Fibroblast of the aortic adventitia (primary cell): ENCODE data around the gene PRKCB. TPM values are rescaled to one million over a fixed set of nuclear protein-coding genes. Genes with fewer than 3 reads are reported as not detected.

Experiments
- DNase-seq: peaks from one replicate; pipeline ENCODE4 v3.0.0-alpha.2; 2010; ENCODE audit warnings: low read depth
- H3K4me3 ChIP-seq: 2 replicates; pipeline ENCODE4 v1.5.1; 2011; ENCODE audit warnings: low read depth, mild to moderate bottlenecking, control low read depth, low read length, moderate library complexity
- total RNA-seq: library from RNA; depleted of rRNA; stranded (reverse); fragments of >200 nt; gene quantifications from 2 replicates; pipeline ENCODE4 v1.2.3, GENCODE V29; 2012; ENCODE audit warnings: low replicate concordance
- TF ChIP-seq, protein P1 (sequence below): IDR thresholded peaks from 2 replicates; pipeline ENCODE4 v1.5.1; 2011; ENCODE audit warnings: mild to moderate bottlenecking, low read length, control low read depth, inconsistent platforms; ENCODE audit not compliant: insufficient read depth

The PRKCB gene
- total RNA-seq, 1 donor: not detected

DNA sequence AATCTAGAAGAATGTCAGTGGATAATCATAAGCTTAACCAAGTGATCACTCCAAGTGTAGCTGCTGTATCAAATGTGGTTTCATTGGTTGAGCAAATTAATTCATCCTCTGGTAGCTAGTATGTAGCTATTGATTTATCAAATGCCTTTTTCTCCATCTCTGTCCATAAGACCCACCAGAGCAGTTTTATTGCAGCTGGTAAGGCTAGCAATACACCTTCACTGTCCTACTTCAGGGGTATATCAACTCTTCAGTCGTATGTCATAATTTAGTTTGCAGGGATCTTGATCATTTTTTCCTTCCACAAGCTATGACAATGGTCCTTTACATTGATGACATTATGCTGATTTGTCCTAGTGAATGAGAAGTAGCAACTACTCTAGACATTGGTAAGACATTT, 158.8 kb downstream of the PRKCB start:
- TF ChIP-seq, protein P1, sequence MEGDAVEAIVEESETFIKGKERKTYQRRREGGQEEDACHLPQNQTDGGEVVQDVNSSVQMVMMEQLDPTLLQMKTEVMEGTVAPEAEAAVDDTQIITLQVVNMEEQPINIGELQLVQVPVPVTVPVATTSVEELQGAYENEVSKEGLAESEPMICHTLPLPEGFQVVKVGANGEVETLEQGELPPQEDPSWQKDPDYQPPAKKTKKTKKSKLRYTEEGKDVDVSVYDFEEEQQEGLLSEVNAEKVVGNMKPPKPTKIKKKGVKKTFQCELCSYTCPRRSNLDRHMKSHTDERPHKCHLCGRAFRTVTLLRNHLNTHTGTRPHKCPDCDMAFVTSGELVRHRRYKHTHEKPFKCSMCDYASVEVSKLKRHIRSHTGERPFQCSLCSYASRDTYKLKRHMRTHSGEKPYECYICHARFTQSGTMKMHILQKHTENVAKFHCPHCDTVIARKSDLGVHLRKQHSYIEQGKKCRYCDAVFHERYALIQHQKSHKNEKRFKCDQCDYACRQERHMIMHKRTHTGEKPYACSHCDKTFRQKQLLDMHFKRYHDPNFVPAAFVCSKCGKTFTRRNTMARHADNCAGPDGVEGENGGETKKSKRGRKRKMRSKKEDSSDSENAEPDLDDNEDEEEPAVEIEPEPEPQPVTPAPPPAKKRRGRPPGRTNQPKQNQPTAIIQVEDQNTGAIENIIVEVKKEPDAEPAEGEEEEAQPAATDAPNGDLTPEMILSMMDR: no peak
- no peak overlapping the region for H3K4me3 ChIP-seq
- no peak for DNase-seq

DNA sequence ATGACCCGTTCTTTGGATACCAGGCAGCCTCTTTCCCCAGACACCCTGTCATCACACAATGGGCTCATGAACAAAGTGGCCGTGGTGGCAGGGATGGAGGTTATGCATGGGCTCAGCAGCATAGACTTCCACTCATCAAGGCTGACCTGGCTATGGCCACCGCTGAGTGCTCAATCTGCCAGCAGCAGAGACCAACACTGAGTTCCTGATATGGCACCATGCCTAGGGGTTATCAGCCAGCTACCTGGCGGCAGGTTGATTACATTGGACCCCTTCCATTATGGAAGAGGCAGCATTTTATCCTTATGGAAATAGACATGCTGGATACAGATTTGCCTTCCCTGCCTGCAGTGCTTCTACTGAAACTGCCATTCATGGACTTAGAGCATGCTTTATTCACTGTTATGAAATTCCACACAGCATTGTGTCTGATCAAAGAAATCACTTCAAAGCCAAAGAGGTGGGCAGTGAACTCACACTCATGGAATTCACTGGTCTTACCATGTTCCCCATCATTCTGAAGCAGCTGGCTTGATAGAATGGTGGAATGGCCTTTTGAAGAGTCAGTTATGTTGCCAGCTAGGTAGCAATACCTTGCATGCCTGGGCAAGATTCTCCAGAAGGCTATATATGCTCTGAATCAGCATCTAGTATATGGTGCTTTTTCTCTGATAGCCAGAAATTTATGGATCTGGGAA, 160.6 kb downstream of the PRKCB start:
- TF ChIP-seq, protein P1: no peak
- DNase-seq: no peak
- H3K4me3 ChIP-seq: no peak overlapping the region

DNA sequence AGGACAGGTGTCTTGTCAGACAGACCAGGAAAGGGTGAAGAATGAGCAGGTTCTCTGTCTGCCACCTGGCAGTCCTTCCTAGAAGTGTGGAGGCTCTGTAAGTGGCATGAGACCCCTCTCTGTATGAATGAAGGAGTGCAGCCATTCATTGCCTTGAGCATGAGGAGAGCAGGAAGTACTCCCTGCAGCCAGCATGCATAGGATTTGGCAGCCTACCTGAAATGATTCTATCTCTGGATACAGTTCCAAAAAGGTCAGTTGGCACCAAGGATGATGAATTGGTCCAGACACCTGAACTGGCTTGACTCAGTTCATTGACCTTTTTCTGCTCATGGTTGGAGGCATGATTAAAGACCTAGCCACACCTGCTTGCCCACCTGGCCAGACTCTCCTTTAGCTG, 163.0 kb downstream of the PRKCB start:
- TF ChIP-seq, protein P1: no peak
- DNase-seq: no peak

DNA sequence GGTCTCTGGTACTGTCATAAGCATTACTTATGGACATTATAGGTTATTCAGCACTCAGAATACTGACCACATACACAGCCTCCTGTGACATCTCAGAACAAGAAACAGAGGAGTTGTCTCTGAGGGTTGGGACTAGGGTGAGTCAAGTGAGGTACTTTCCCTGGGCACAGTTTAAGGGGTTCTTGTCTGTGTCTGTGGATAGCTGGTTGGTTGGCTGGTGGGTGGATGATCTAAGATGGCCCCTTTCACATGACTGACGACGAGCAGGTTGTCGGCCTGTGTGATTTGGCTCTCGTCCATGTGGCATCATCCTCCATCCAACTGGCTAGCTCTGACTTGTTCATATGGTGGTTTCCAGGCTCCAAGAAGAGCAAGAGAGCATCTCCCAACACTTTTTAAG, 163.9 kb downstream of the PRKCB start:
- H3K4me3 ChIP-seq: no peak overlapping the region
- TF ChIP-seq, protein P1: no peak
- no peak for DNase-seq

More for the DNA sequence above, 163.0 kb downstream of the PRKCB start:
- no peak overlapping the region for H3K4me3 ChIP-seq

DNA sequence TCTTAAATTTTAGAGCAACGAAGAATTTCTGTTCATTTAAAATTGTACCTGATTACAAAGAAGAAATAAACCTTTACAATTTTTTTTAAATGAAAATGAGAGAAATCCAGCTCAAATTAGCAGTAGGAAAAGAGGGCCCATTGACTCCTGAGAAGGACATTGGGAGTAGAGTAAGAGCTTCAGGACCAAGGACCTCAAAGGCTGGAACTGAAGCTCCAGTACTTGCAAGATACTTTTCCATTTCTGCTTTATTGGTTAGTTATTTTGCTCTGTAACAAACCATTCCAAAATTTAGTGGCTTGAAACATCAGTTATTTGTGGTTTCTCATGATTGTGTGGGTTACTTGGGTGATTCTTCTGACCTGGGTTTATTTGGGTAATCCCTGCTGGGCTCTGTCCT, 165.9 kb downstream of the PRKCB start:
- no peak overlapping the region for H3K4me3 ChIP-seq
- TF ChIP-seq, protein P1: no peak
- no peak for DNase-seq

DNA sequence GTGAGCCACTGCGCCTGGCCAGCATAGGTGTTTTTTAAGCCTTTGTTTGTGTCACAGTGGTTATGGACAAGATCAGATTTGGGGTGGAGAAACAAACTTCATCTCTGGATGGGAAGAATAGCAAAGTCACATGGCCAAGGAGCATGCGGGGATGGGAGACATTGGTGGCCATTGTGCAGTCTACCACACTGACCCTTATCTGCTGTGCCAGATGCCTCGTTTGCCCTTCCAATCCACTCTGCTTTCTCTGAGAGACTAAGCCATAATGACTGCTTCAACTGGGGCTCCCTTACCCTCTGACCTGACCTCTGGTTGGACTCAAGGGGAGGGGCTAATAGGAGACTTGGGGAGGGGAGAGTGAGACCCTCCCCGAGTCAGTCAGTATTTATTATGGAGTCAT, 166.8 kb downstream of the PRKCB start:
- no peak overlapping the region for H3K4me3 ChIP-seq
- no peak for DNase-seq
- TF ChIP-seq, protein P1: no peak

DNA sequence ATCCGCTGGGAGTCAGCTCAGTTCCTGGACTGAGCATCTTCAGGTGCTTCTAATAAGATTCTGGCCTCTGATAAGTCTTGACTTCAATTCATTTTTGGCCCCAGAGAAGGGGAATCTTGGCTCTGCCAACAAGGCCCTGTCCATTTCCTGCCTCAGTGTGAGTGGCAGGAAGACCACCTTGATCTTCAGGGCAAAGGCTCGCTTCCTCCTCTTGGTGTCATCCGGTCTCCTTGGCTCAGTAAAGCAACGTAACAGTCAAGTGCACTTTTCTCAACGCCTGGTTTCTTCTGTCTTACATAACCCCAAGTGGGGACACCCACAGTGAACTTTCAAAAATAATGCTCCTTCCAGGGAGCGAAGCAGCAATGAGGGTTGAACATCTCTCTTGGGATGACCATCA, 169.8 kb downstream of the PRKCB start:
- TF ChIP-seq, protein P1: no peak
- no peak overlapping the region for H3K4me3 ChIP-seq
- no peak for DNase-seq
